ENCODE data around the gene HGFAC.

The HGFAC gene

GRCh38 chr4:3464349-3464905 lies 22.7 kb downstream of the HGFAC start:
- no peak for DNase-seq

DNA sequence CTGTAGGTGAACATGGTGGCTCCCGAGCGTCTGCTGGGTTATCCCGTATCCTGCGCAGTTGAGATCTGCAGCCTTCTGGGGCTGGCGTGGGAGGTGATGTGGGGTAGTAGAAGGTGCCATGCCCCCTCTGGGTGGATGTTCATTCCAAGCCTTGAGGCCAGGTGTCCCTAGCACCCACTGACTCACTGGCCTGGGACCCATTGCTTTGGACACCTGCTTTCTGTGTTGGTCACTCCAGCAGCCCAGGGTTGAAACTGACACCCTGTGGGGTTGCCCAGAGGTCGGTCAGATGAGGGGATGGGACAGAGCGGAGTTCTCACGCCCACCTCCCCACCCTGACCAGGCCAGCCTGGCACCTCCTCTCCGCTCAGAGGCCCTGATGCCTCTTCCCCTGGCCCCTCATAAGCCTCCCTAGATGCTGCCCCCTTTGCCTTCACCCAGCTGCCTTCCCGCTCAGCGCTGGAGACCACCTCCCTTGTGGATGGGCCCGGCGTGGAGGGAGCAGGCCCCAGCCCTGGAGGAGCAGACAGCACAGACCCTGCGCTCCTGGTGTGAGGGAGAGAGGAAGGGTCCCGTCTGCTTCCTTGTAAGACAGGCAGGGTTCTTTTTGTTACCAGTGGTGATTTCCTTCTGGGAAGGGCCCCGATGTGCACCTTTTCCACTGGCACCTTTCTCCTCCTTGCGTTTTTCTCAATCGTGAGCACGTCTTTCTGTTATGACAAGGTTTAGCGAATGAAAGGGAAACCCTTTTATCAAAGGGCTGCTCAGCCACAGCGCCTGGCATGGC lies 23.3 kb downstream of the HGFAC start:
- DNase-seq: no peak

DNA sequence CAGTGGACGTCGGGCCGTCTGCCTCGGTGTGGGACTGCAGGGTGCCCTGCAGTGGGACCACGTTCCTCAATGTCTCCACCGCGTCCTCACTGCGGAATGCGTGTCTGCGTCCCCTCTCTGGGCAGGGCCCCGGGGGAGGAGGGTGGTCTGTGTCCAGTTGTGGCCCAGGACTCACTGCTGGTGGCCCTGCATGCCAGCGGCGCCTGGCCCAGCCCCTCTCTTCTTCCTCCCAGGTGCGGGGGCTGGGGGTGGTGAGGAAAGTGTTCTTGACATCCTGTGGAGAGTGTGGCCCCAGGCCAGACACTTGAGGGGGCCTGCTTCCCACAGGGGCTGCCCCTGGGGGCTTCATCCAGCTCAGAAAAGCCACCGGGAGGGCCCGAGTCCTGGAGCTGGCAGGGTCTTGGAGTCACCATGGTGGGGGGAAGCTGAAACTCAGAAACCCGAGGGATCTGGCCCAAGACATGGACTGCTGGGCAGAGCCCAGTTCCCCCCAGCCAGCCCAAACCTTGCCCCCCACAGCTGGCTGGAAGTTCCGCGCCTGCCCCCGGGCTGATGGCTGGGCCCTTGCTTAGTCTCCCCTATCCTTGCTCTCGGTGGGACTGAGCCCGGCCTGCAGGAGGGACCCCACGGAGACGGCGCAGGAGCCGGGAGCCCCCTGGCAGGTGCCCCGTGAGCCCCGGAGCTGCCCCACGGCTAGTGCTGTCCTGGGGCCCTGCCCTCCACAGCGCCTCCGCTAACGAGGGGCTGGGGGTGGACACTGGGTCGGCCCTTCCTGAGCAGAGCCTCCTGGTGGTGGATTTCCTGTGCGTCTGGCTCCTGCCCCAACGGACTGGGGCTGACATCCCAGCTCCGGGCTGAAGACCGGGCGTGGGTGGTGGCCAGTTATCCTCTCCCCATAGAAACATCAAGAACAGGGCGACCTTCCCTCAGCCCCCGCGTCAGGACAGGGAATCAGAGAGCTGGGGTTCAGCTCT lies 24.2 kb downstream of the HGFAC start:
- no peak for DNase-seq

GRCh38 chr4:3466691-3467600 lies 25.2 kb downstream of the HGFAC start:
- DNase-seq: no peak

GRCh38 chr4:3467601-3468031 lies 25.8 kb downstream of the HGFAC start:
- no peak for DNase-seq

DNA sequence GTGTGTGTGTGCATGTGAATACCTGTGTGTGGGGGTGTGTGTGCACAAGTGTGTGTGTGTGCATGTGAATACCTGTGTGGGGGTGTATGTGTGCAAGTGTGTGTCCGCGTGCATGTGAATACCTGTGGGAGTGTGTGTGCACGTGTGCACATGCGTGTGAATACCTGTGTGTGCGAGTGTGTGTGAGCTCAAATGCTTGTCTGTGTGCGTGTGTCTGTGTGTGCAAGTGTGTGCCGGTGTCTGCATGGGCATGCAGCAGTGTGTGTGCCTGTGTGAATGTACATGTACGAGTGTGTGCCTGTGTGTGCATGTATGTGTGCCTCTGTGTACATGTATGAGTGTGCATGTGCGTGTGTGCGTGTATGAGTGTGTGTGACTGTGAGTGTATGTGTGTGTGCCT lies 26.4 kb downstream of the HGFAC start:
- DNase-seq: no peak

DNA sequence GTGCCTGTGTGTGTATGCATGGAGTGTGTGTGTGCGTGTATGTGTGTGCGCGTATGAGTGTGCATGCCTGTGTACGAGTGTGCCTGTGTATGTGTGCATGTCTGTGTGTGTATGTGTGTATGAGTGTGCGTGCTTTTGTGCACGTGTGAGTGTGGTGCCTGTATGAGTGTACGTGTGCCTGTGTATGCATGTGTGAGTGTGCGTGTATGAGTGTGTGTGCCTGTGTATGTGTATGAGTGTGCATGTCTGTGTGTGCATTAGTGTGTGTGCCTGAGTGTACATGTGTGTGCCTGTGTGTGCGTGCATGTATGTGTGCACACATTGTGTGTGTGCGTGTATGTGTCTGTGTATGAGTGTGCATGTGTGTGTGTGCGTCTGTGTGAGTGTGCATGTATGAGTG lies 27.0 kb downstream of the HGFAC start:
- DNase-seq: no peak

DNA sequence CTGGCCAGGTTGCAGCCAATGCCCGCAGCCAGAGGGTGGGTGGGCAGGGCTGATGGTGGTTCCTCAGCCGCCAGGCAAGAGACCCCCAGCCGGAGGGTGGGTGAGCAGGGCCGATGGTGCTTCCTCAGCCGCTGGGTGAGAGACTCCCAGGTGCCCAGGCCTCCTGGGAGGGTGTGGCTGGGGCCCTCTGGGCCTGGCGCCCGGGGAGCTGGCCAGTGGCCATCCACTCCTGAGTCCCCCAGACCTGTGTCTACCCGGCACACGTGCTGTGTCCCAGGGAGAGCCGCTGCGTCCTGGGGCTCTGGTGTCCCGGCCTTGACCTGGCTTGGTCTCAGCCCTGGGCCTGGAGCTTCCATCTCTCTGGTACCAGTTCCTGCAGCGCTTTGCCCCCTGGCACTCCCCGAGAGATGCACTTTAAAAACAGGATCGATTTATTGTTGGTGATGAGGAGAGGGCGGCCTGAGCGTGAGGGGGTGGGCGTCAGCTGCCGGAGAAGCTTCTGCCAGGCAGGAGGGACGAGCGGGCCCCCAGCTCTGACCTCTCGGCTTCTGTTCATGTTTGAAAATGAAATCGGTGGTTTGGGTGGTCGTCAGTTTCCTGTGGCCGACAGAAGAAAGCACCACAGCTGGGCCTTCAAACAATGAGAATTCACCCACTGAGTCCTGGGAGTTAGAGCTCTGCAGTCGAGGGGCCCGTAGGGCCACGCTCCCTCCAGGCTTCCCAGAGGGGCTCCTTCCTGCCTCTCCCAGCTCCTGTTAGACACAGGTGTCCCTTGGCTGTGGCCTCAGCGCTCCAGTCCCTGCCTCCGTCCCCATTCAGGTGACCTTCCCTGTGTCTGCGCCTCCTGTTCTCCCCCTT lies 27.8 kb downstream of the HGFAC start:
- DNase-seq: no peak

- DNase-seq: no peak
These were observed 28.7 kb downstream of the HGFAC start for GRCh38 chr4:3470244-3471097.

DNA sequence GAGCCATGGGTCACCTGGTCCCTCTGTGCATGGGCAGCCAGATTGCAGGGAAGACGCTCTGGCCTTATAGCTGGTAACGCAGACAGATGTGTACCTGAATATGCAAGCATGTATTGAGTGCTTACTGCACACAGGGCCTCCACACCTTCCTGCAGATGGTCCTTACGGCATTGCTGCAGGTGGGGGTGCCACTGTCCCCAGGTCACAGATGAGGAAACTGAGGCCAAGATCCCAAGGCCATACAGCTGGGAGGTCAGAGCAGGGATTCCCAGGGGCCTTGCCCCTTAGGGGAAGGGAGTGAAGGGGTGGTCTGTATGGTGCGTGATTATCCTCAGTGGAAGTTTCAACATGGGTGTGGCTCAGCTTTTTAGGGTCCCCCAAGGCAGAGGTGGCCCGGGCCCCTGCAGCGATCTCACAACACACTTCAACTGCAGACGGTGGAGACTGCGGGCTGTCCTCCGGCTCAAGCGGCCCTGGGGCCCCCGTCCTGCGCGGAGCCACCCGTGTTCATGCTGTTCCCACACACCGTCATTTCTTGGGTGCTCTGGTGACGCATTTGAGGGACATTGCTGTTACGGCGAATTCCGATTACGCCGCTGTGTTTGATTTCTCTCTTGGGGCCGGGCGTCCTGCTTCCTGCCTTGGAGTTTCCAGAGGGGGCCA lies 29.5 kb downstream of the HGFAC start:
- DNase-seq: no peak

- no peak for DNase-seq
These were observed 30.1 kb downstream of the HGFAC start for GRCh38 chr4:3471886-3472285.

DNA sequence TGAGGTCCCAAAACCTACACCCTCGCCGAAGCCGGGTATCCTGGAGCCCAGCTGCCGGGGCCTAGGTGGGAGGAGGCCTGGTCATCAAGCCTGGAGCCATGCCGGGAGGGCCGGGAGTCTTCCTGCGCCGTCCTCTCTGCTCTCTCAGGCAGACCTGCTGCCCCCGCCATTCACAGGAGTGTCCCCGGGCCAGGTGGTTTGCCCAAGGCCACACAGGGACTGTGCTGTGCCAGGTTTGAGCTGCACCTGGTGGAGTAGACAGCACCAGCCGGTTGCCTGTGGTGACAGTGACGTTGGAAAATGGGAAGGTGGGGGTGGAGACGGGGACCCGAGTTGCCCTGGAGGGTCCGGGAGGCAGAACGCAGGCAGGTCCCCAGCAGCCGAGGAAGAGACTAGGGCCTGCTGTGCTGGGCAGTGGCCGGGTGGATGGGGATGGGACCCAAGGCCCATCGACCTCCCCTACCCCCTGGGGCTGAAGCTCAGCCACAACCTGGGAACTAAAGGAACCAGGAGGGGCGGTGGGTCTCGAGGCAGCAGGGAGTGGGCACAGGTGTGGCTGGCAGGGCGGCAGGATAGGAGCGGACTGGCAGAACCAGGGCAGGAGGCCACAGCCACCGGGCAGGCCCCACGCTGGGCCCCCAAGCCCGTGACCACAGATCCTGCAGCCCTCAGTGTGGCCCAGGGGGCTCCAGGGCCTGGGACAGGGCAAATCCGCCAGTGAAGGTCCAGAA lies 30.8 kb downstream of the HGFAC start:
- DNase-seq: no peak

DNA sequence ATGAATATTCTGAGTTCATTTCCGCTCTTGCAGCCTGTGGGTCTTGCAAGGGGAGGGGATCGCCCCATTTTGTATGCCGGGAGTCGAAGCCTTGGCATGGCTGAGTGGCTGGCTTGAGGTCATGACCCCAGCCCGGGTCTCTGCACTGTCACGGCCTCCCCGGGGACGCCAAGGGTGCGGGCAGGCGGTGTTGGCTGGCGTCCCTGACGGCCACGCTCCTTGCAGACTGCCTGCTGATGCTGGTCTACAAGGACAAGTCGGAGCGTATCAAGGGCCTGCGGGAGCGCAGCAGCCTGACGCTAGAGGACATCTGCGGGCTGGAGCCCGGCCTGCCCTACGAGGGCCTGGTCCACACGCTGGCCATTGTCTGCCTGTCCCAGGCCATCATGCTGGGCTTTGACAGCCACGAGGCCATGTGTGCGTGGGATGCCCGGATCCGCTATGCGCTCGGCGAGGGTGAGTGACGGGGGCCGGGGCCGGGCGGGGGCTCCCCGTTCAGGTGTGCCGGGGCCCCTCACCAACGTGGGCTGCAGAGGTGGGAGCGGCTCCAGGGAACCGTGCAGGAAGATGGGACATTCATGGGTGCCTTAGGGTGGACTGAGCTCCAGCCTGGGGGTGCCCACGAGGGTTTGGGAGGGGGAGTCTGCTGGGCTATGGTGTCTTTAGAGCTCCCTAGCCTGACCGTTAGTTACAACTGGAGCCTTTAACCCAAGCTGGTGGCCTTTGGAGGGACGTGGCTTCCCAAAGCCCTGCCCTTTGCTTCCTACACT lies 31.6 kb downstream of the HGFAC start:
- no peak for DNase-seq

DNA sequence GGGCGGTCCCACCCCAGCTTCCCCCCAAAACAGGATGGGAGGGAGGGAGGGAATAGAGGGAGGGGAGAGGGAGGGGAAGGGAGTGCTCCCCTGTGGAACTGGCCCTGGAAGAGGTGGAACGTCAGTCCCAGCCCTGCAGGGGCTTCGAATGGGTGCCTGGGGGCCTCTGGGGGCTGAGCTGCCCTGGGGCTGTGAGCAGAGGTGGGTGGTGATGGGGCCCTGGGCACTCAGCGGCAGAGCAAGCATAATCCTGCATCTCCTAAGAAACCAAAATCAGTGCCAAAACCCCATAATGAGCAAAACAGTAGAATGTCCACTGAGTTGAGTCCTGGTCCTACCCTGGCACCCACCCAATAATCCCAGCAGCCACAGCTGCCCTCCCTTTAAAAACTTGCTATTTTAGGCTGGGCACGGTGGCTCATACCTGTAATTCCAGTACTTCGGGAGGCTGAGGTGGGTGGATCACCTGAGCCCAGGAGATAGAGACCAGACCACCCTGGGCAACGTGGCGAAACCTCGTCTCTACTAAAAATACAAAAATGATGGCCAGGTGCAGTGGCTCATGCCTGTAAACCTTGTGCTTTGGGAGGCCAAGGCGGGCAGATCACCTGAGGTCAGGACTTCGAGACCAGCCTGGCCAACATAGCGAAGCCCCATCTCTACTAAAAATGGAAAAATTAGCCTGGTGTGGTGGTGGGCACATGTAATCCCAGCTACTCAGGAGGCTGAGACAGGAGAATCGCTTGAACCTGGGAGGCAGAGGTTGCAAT lies 32.4 kb downstream of the HGFAC start:
- DNase-seq: no peak

- DNase-seq: no peak
These were observed 33.4 kb downstream of the HGFAC start for GRCh38 chr4:3475041-3475712.

DNA sequence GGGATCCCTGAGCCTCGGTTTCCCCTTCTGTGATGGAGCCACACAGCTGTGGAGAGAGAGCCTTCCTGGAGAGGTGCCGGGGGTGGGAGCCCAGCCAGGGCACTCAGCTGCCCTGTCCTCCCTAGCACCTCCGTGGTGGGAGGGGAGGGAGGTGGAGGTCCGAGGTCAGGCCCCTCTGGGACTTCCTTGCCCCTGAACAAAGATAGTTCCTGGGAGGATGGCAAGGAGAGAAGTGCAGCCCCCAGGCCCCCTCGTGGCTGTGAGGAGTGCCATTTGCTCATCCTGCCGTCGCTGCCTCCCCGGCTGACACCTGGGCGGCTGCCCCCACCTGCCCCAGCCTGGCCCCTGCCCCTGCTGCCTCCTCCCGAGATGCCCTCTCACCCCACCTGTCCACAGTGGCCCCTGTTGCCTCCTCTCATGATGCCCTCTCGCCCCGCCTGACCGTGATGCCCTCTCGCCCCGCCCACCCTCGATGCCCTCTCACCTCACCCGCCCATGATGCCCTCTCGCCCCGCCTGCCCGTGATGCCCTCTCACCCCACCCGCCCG lies 34.0 kb downstream of the HGFAC start:
- DNase-seq: no peak

- no peak for DNase-seq
These were observed 34.6 kb downstream of the HGFAC start for GRCh38 chr4:3476341-3476747.

All from NCI-H82 (cell line).